Measurements from ENCODE around the gene PLA2G2D.

The PLA2G2D gene

GRCh38 chr1:20152599-20152930 is 33.2 kb upstream of the PLA2G2D start:
- H3K27ac ChIP-seq (ENCODE audit: low read length), result no peak overlapping the region
- peak overlapping the region; percentile 28 to 29 for H3K9ac ChIP-seq (ENCODE audit: low read length in 2 of 2)

DNA sequence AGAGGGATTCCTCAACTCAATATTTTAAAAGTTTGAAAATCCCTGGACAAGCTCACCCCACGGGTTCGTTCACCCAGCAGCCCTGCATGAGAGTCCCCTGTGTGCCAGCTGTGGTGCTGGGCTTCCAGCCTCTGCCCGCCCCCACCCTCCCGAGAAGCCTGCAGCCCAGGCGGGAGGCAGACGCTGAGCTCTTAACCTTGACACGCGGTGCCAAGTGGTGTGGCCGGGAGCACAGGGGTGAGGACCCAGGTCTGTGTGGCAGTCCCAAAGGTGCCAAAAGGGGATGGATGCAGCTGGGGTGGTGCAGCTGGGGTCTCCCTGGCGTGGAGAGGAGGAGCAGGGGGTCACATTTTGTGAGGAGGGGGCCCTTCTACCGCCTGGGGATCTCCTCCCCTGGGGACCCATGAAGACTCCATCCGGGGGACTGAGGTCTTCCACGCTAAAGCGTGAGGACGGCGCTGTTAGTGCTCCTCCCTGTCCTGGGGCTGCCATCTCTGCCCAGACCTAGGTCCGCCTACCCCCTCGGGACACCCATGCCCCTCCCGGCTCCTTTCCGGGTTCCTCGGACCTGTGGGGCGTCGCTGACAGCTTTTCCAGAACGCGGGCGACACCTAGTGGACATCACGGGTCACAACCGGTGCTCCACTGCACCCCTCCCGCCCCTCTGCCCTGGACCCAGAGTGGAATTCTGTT is 32.7 kb upstream of the PLA2G2D start:
- Histone ChIP-seq H3K9me3 (ENCODE audit: control insufficient read depth in 2 of 2, low read length in 2 of 2) (no peaks in the 10 kb centered on the region), H3K27me3 (ENCODE audit: control insufficient read depth in 1 of 2, insufficient read depth in 2 of 2, low read length in 2 of 2) (no peaks in the 10 kb centered on the region), H3K9ac (ENCODE audit: low read length in 2 of 2) (peak overlapping the region; percentile 23 to 47), H3K4me3 (ENCODE audit: low read length in 2 of 2) (peak overlapping the region; percentile 40 to 74), H3K36me3 (ENCODE audit: control insufficient read depth in 2 of 2, insufficient read depth in 2 of 2, low read length in 2 of 2) (no peaks in the 10 kb centered on the region), H3K27ac (ENCODE audit: low read length) (no peak overlapping the region), H3K4me1 (ENCODE audit: control insufficient read depth, insufficient read depth, low read length) (peaks cover 10% of the 10 kb centered on the region)

More at GRCh38 chr1:20152599-20152930, 33.2 kb upstream of the PLA2G2D start:
- no peaks in the 10 kb centered on the region for H3K27me3 ChIP-seq (ENCODE audit: control insufficient read depth in 1 of 2, insufficient read depth in 2 of 2, low read length in 2 of 2)
- H3K4me1 ChIP-seq (ENCODE audit: control insufficient read depth, insufficient read depth, low read length), result peaks cover 10% of the 10 kb centered on the region
- no peaks in the 10 kb centered on the region for H3K9me3 ChIP-seq (ENCODE audit: control insufficient read depth in 2 of 2, low read length in 2 of 2)
- no peaks in the 10 kb centered on the region for H3K36me3 ChIP-seq (ENCODE audit: control insufficient read depth in 2 of 2, insufficient read depth in 2 of 2, low read length in 2 of 2)
- H3K4me3 ChIP-seq (ENCODE audit: low read length in 2 of 2), result peak overlapping the region in 1 of 2 donors; percentile 74

DNA sequence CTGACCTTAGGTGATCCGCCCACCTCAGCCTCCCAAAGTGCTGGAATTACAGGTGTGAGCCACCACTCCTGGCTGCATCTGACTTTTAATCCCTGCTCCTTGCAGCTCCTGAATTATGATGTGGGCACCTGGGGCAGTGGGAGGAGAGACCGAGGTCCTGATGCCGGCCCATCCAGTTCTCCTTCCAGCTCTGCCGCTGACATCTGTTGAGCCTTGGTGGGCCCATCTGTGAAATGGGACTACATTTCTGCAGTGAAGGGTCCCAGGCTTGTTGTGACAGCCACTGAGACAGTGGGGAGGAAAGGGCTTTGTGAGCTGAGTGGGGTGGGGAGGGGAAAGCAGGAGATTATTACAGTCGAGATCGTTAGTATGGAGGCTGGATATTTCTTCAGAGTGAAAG is 31.6 kb upstream of the PLA2G2D start:
- no peak overlapping the region for H3K4me3 ChIP-seq (ENCODE audit: low read length in 2 of 2)
- H3K27ac ChIP-seq (ENCODE audit: low read length), result no peak overlapping the region
- peaks cover 0 to 3% of the 10 kb centered on the region in 2 donors for H3K27me3 ChIP-seq (ENCODE audit: control insufficient read depth in 1 of 2, insufficient read depth in 2 of 2, low read length in 2 of 2)

GRCh38 chr1:20150326-20150705 is 31.0 kb upstream of the PLA2G2D start:
- Histone ChIP-seq H3K9me3 (ENCODE audit: control insufficient read depth in 2 of 2, low read length in 2 of 2) (no peaks in the 10 kb centered on the region), H3K4me1 (ENCODE audit: control insufficient read depth, insufficient read depth, low read length) (peaks cover 10% of the 10 kb centered on the region), H3K9ac (ENCODE audit: low read length in 2 of 2) (no peak overlapping the region), H3K27me3 (ENCODE audit: control insufficient read depth in 1 of 2, insufficient read depth in 2 of 2, low read length in 2 of 2) (peaks cover 2 to 3% of the 10 kb centered on the region in 2 donors), H3K27ac (ENCODE audit: low read length) (no peak overlapping the region), H3K4me3 (ENCODE audit: low read length in 2 of 2) (no peak overlapping the region), H3K36me3 (ENCODE audit: control insufficient read depth in 2 of 2, insufficient read depth in 2 of 2, low read length in 2 of 2) (no peaks in the 10 kb centered on the region)

More for the DNA sequence above, 31.6 kb upstream of the PLA2G2D start:
- Histone ChIP-seq H3K4me1 (ENCODE audit: control insufficient read depth, insufficient read depth, low read length) (peaks cover 10% of the 10 kb centered on the region), H3K9ac (ENCODE audit: low read length in 2 of 2) (no peak overlapping the region), H3K36me3 (ENCODE audit: control insufficient read depth in 2 of 2, insufficient read depth in 2 of 2, low read length in 2 of 2) (no peaks in the 10 kb centered on the region), H3K9me3 (ENCODE audit: control insufficient read depth in 2 of 2, low read length in 2 of 2) (no peaks in the 10 kb centered on the region)

DNA sequence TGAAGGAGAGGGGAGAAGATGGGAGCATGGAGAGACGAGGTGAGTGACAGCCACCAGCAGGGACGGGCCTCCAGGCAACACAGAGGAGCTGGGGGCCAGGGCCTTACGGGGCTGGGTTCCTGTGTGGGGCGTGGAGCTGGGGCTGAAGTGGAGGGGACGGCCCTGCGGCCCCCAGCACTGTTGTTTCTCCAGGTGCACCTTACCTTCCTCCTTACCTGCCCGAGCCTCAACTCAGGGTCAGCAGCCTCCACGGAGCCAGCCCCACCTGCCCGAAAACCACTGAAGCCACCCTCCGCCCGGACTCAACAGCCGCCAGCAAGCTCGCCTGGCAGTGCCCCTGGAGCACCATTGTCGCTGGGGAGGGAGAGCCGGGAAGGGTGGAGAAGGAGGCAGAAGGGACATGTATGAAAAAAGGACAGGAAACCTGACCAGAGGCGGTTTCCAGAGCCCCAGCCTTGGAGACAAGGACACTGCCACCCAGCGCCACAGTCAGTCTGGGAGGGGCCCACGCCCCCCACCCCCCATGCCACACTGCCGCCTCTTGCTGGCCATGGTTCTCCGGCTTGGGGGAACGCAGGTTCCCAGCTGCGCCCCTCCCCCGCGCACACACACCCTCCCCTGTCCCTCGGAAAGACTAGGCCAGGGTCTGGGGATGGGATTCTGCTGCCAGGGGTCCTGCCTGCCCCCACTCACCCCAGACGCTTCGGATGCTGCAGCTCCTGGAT is 30.4 kb upstream of the PLA2G2D start:
- Histone ChIP-seq H3K9me3 (ENCODE audit: control insufficient read depth in 2 of 2, low read length in 2 of 2) (no peaks in the 10 kb centered on the region), H3K9ac (ENCODE audit: low read length in 2 of 2) (no peak overlapping the region), H3K27me3 (ENCODE audit: control insufficient read depth in 1 of 2, insufficient read depth in 2 of 2, low read length in 2 of 2) (peaks cover 2 to 3% of the 10 kb centered on the region in 2 donors), H3K4me3 (ENCODE audit: low read length in 2 of 2) (no peak overlapping the region), H3K36me3 (ENCODE audit: control insufficient read depth in 2 of 2, insufficient read depth in 2 of 2, low read length in 2 of 2) (no peaks in the 10 kb centered on the region), H3K4me1 (ENCODE audit: control insufficient read depth, insufficient read depth, low read length) (peaks cover 10% of the 10 kb centered on the region), H3K27ac (ENCODE audit: low read length) (no peak overlapping the region)

DNA sequence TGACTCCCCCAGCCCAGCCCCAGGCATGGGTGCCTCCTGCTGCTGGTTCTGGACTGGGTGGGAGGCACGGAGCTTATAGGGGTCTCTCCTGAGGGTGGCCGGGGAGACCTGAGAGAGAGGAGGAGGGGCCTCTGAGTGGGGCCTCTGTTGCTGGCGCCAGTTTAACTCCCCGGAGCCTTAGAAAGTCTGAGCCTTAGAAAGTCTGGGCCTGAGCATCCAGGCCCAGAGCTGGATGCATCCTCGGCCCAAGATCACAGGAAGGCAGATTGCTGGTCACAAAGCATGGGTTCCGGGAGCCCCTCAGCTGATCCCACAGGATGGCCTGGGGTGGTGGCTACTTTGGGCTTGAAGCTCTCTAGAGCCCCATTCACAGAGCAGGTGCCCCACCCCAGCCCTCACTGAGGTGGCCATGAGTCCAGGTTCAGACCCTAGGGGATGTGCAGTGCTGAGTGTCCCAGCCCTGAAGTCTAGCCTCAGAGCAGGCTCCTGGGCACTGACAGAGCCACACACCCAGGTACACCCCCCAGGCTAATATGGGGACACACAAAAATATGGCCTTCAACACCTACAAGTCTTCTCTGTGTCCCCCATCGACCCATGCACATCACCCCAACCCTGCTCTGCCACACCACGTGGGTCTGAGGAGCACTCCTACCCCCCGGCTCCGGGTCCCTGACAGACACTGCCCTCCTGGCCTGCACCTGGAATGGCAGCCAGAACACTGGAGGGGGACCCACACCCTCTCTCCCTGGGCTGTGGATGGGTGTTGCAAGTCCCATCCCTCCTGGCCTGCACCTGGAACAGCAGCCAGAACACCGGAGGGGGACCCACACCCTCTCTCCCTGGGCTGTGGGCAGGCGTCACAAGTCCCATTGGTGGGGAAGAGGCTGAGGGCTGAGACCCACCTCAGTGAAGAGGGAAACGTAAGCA is 29.5 kb upstream of the PLA2G2D start:
- Histone ChIP-seq H3K4me3 (ENCODE audit: low read length in 2 of 2) (no peak overlapping the region), H3K4me1 (ENCODE audit: control insufficient read depth, insufficient read depth, low read length) (peaks cover 10% of the 10 kb centered on the region), H3K9ac (ENCODE audit: low read length in 2 of 2) (no peak overlapping the region)

DNA sequence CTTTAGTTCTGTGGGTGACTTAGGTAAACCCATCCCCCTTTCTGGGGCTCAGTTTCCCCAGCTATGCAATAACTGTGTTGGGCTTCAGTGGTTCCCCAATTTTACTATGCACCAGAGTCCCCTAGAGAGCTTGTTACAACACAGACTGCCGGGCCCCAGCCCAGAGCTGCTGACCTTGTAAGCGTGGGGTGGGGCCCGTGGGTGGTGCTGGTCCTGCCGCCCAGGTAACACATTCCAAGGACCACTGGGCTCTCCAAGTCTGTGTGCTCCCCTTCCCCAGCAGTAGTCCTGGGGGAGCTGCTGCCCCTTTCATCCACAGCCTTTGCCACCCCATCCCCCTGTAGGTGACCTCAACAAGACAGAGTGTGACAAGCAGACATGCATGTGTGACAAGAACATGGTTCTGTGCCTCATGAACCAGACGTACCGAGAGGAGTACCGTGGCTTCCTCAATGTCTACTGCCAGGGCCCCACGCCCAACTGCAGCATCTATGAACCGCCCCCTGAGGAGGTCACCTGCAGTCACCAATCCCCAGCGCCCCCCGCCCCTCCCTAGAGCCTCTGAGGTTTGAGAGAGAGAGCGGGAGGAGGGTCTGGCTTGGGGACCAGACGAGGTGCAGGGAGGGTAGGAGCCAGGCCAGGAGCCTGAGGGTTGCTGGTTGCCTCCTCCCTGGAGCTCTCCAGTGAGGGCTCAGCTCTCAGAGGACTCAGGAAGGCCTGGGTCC is 28.7 kb upstream of the PLA2G2D start:
- Histone ChIP-seq H3K27me3 (ENCODE audit: control insufficient read depth in 1 of 2, insufficient read depth in 2 of 2, low read length in 2 of 2) (peaks cover 2 to 5% of the 10 kb centered on the region in 2 donors), H3K27ac (ENCODE audit: low read length) (no peak overlapping the region), H3K4me3 (ENCODE audit: low read length in 2 of 2) (no peak overlapping the region)

More for the DNA sequence above, 29.5 kb upstream of the PLA2G2D start:
- no peaks in the 10 kb centered on the region for H3K36me3 ChIP-seq (ENCODE audit: control insufficient read depth in 2 of 2, insufficient read depth in 2 of 2, low read length in 2 of 2)
- no peak overlapping the region for H3K27ac ChIP-seq (ENCODE audit: low read length)
- no peaks in the 10 kb centered on the region for H3K9me3 ChIP-seq (ENCODE audit: control insufficient read depth in 2 of 2, low read length in 2 of 2)
- H3K27me3 ChIP-seq (ENCODE audit: control insufficient read depth in 1 of 2, insufficient read depth in 2 of 2, low read length in 2 of 2), result peaks cover 2 to 3% of the 10 kb centered on the region in 2 donors

DNA sequence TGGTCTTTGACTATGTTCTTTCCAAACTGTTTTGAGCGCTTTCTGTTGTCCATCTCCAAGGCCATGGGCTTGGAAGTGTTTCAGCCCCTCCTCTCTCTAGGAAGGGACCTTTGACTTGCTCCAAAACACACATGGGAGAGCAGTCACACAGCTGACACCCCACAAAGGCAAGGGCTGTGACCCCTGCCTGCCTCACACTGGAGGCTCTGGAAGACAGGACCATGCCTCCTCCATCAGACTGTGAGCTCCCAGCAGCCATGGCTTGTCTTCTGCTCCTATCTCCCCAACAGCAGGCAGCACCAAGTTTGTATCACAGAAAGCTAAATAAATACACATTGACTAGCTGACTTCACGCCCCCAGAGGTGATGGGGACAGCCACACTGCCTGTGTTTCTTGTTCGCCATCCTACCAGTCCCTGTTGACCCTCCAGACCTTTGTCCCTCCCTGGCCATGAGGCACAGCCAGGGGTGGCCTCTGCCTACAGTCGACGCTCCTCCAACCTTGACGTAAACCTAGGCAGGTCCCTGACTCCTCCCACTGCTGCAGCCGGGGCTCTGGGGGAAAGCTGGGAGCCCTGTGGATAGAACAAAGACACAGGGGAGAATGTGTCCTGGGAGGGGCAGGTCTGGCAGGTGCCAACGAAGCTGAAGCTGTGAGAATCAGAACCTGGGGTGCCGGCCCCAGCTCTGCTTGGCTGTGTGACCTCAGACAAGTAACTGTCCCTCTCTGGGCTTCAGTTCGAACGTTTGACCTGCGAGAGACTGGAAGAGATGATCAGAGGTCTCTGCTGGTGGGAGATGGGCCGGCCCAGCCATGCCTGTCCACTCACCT is 24.6 kb upstream of the PLA2G2D start:
- Histone ChIP-seq H3K9ac (ENCODE audit: low read length in 2 of 2) (no peak overlapping the region), H3K27ac (ENCODE audit: low read length) (no peak overlapping the region), H3K36me3 (ENCODE audit: control insufficient read depth in 2 of 2, insufficient read depth in 2 of 2, low read length in 2 of 2) (no peaks in the 10 kb centered on the region), H3K4me1 (ENCODE audit: control insufficient read depth, insufficient read depth, low read length) (no peaks in the 10 kb centered on the region), H3K27me3 (ENCODE audit: control insufficient read depth in 1 of 2, insufficient read depth in 2 of 2, low read length in 2 of 2) (peaks cover 15 to 25% of the 10 kb centered on the region in 2 donors), H3K4me3 (ENCODE audit: low read length in 2 of 2) (no peak overlapping the region), H3K9me3 (ENCODE audit: control insufficient read depth in 2 of 2, low read length in 2 of 2) (no peaks in the 10 kb centered on the region)

More for the DNA sequence above, 28.7 kb upstream of the PLA2G2D start:
- Histone ChIP-seq H3K4me1 (ENCODE audit: control insufficient read depth, insufficient read depth, low read length) (peaks cover 10% of the 10 kb centered on the region), H3K9me3 (ENCODE audit: control insufficient read depth in 2 of 2, low read length in 2 of 2) (no peaks in the 10 kb centered on the region), H3K9ac (ENCODE audit: low read length in 2 of 2) (no peak overlapping the region), H3K36me3 (ENCODE audit: control insufficient read depth in 2 of 2, insufficient read depth in 2 of 2, low read length in 2 of 2) (no peaks in the 10 kb centered on the region)

GRCh38 chr1:20143318-20143717 is 24.0 kb upstream of the PLA2G2D start:
- H3K27me3 ChIP-seq (ENCODE audit: control insufficient read depth in 1 of 2, insufficient read depth in 2 of 2, low read length in 2 of 2), result peaks cover 18 to 25% of the 10 kb centered on the region in 2 donors
- H3K4me1 ChIP-seq (ENCODE audit: control insufficient read depth, insufficient read depth, low read length), result no peaks in the 10 kb centered on the region
- no peak overlapping the region for H3K4me3 ChIP-seq (ENCODE audit: low read length in 2 of 2)
- no peak overlapping the region for H3K27ac ChIP-seq (ENCODE audit: low read length)
- no peak overlapping the region for H3K9ac ChIP-seq (ENCODE audit: low read length in 2 of 2)
- no peaks in the 10 kb centered on the region for H3K36me3 ChIP-seq (ENCODE audit: control insufficient read depth in 2 of 2, insufficient read depth in 2 of 2, low read length in 2 of 2)
- no peaks in the 10 kb centered on the region for H3K9me3 ChIP-seq (ENCODE audit: control insufficient read depth in 2 of 2, low read length in 2 of 2)

All from stomach smooth muscle (tissue), 2 donors.